ENCODE data around the gene CRMP1. TPM values are rescaled to one million over a fixed set of nuclear protein-coding genes. Genes with fewer than 3 reads are reported as not detected.

The CRMP1 gene
- total and polyA plus RNA-seq, 2 donors (not counting 3 experiments of a cell fraction or from before 2014, with no cell fraction given): 0.06 TPM; not detected in 1

DNA sequence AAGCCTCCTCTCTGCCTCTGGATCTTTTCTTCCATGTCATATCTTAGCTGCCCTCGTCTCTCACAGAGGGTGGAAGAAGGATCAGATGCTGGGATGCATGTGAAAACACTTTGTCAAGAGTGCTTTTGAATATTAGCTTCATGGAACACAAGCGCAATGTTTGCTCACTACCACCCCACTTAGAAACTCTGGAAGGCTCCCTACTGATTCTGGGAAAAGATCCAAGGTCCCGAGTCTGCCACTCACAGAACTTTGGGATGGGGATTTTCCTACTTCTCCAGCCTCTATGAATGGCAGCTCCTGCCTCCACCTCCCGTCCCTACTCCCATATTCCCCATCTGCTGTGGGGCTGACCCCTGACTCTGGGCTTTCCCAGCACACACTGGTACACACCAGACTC is 40.2 kb upstream of the CRMP1 start:
- Histone ChIP-seq H3K9ac (replicated peaks; ENCODE audit: extremely low read depth, insufficient read depth, low read length) (no peak overlapping the region), H3K79me2 (ENCODE audit: control insufficient read depth, insufficient read depth, low read length) (no peaks in the 10 kb centered on the region), H3K4me3 (replicated peaks in 1 of 3; ENCODE audit: insufficient read depth in 1 of 3, low read depth in 1 of 3, low read length in 3 of 3) (no peak overlapping the region), H3K4me2 (ENCODE audit: insufficient read depth, low read length) (no peak overlapping the region), H3K4me1 (ENCODE audit: control insufficient read depth, extremely low read depth, insufficient read depth, low read length) (no peaks in the 10 kb centered on the region), H3K9me3 (replicated peaks; ENCODE audit: control insufficient read depth, insufficient read depth, low read length) (no peaks in the 10 kb centered on the region), H3K36me3 (ENCODE audit: control insufficient read depth in 2 of 2, extremely low read depth in 1 of 2, insufficient read depth in 2 of 2, low read length in 2 of 2) (no peaks in the 10 kb centered on the region), H4K20me1 (replicated peaks; ENCODE audit: control insufficient read depth, extremely low read depth, insufficient read depth, low read length) (no peaks in the 10 kb centered on the region), H3K27ac (ENCODE audit: insufficient read depth, low read depth, low read length) (no peak overlapping the region), H3K27me3 (ENCODE audit: control insufficient read depth in 2 of 2, insufficient read depth in 2 of 2, low read length in 2 of 2) (no peaks in the 10 kb centered on the region), H3K9me1 (replicated peaks; ENCODE audit: control insufficient read depth, extremely low read depth, insufficient read depth, low read length) (no peaks in the 10 kb centered on the region), H2AFZ (ENCODE audit: low read depth, low read length) (no peak overlapping the region)
- DNase-seq (ENCODE audit: low read depth, low spot score) (no peak), FAIRE-seq (no peak)
- ChIA-PET POLR2A (no interaction called here), CTCF (no interaction called here)
- intact Hi-C loops (cut with micrococcal nuclease) (no loop called here), dilution Hi-C loops (cut with MboI; ENCODE audit: extremely low pct_ligation_motif_present, low sequenced_read_pairs) (no loop called here)
- no peak for TF ChIP-seq JUN (IDR thresholded peaks at IDR 0.05; ENCODE audit: borderline replicate concordance, insufficient read depth, insufficient read length, low read depth)
- no peak for TF ChIP-seq POLR2AphosphoS5 (IDR thresholded peaks at IDR 0.05; ENCODE audit: insufficient read depth, low read depth, low read length)
- TF ChIP-seq MYC (IDR thresholded peaks at IDR 0.05; ENCODE audit: low read depth, low read length): no peak
- TF ChIP-seq GATA2 (IDR thresholded peaks at IDR 0.05; ENCODE audit: insufficient read depth, insufficient read length, low read depth, low read length): no peak
- BruUV-seq (replicated peaks): no TSS peak

DNA sequence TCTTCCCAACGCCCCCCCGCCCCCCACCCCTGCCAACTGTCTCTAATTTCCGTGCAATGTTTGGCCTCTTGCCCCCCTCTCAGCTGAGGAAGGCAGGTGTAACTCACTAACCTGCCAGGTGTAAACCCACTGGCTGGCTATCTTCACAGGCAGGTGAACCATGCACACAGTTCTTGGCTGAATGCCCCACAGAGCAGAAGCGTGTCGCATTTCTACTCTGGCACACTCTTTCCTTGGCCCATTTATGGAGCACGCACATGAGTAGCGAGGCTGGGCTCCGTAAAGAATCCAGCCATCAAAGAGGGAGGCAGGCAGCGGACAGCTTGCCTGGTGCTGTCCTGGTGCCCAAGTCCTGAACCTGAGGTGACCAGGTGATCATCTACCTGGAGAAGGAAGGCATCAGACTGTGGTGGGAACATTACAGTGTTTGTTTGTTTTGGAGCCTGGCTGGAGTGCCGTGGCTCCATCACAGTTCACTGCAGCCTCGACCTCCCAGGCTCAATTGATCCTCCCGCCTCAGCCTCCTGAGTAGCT is 39.2 kb upstream of the CRMP1 start:
- no peak overlapping the region for H3K4me3 ChIP-seq (replicated peaks in 1 of 3; ENCODE audit: insufficient read depth in 1 of 3, low read depth in 1 of 3, low read length in 3 of 3)
- TF ChIP-seq POLR2AphosphoS5 (IDR thresholded peaks at IDR 0.05; ENCODE audit: insufficient read depth, low read depth, low read length): no peak
- TF ChIP-seq, protein P1, sequence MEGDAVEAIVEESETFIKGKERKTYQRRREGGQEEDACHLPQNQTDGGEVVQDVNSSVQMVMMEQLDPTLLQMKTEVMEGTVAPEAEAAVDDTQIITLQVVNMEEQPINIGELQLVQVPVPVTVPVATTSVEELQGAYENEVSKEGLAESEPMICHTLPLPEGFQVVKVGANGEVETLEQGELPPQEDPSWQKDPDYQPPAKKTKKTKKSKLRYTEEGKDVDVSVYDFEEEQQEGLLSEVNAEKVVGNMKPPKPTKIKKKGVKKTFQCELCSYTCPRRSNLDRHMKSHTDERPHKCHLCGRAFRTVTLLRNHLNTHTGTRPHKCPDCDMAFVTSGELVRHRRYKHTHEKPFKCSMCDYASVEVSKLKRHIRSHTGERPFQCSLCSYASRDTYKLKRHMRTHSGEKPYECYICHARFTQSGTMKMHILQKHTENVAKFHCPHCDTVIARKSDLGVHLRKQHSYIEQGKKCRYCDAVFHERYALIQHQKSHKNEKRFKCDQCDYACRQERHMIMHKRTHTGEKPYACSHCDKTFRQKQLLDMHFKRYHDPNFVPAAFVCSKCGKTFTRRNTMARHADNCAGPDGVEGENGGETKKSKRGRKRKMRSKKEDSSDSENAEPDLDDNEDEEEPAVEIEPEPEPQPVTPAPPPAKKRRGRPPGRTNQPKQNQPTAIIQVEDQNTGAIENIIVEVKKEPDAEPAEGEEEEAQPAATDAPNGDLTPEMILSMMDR (IDR thresholded peaks at IDR 0.05; ENCODE audit: extremely low read depth in 1 of 2, insufficient read depth in 1 of 2, low read depth in 1 of 2, low read length in 2 of 2): no peak
- TF ChIP-seq, protein P2, sequence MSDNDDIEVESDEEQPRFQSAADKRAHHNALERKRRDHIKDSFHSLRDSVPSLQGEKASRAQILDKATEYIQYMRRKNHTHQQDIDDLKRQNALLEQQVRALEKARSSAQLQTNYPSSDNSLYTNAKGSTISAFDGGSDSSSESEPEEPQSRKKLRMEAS (IDR thresholded peaks at IDR 0.05; ENCODE audit: insufficient read depth, insufficient read length): no peak
- no peak for TF ChIP-seq POLR2A (IDR thresholded peaks at IDR 0.05; ENCODE audit: low read depth, low read length)
- no peak for TF ChIP-seq JUN (IDR thresholded peaks at IDR 0.05; ENCODE audit: borderline replicate concordance, insufficient read depth, insufficient read length, low read depth)
- TF ChIP-seq GATA2 (IDR thresholded peaks at IDR 0.05; ENCODE audit: insufficient read depth, insufficient read length, low read depth, low read length): no peak
- no peak for TF ChIP-seq FOS (IDR thresholded peaks at IDR 0.05; ENCODE audit: borderline replicate concordance, insufficient read depth, low read length)
- no peak for TF ChIP-seq EZH2 (IDR thresholded peaks at IDR 0.05; ENCODE audit: borderline replicate concordance, low read depth, low read length, severe bottlenecking)
- no peak for TF ChIP-seq MYC (IDR thresholded peaks at IDR 0.05; ENCODE audit: low read depth, low read length)
- H2AFZ ChIP-seq (ENCODE audit: low read depth, low read length): no peak overlapping the region
- H3K79me2 ChIP-seq (ENCODE audit: control insufficient read depth, insufficient read depth, low read length): no peaks in the 10 kb centered on the region
- H3K36me3 ChIP-seq (ENCODE audit: control insufficient read depth in 2 of 2, extremely low read depth in 1 of 2, insufficient read depth in 2 of 2, low read length in 2 of 2): no peaks in the 10 kb centered on the region
- ChIA-PET POLR2A (no interaction called here), CTCF (no interaction called here)
- no peak overlapping the region for H3K9ac ChIP-seq (replicated peaks; ENCODE audit: extremely low read depth, insufficient read depth, low read length)
- no peak for DNase-seq (ENCODE audit: low read depth, low spot score)
- H3K9me1 ChIP-seq (replicated peaks; ENCODE audit: control insufficient read depth, extremely low read depth, insufficient read depth, low read length): no peaks in the 10 kb centered on the region
- no peaks in the 10 kb centered on the region for H3K9me3 ChIP-seq (replicated peaks; ENCODE audit: control insufficient read depth, insufficient read depth, low read length)
- H4K20me1 ChIP-seq (replicated peaks; ENCODE audit: control insufficient read depth, extremely low read depth, insufficient read depth, low read length): no peaks in the 10 kb centered on the region
- no peak for FAIRE-seq
- intact Hi-C loops (cut with micrococcal nuclease) (no loop called here), dilution Hi-C loops (cut with MboI; ENCODE audit: extremely low pct_ligation_motif_present, low sequenced_read_pairs) (no loop called here)
- no TSS peak for BruUV-seq (replicated peaks)
- H3K27me3 ChIP-seq (ENCODE audit: control insufficient read depth in 2 of 2, insufficient read depth in 2 of 2, low read length in 2 of 2): no peaks in the 10 kb centered on the region
- no peak overlapping the region for H3K27ac ChIP-seq (ENCODE audit: insufficient read depth, low read depth, low read length)
- H3K4me1 ChIP-seq (ENCODE audit: control insufficient read depth, extremely low read depth, insufficient read depth, low read length): no peaks in the 10 kb centered on the region
- H3K4me2 ChIP-seq (ENCODE audit: insufficient read depth, low read length): no peak overlapping the region
